ENCODE results near the gene CAPZA2.

GRCh38 chr7:116815041-116815440, 47.3 kb upstream of the CAPZA2 start:
- TF ChIP-seq CTCF (conservative IDR thresholded peaks at IDR 0.05; ENCODE audit: low read depth, low read length) (no peak), EZH2 (IDR thresholded peaks at IDR 0.05; ENCODE audit: low read length, unreplicated experiment) (no peak), EZH2phosphoT487 (IDR thresholded peaks at IDR 0.05; ENCODE audit: borderline replicate concordance, low read length) (no peak)
